ENCODE results near the gene ATP2B2.

GRCh38 chr3:10432156-10432845 is 73.1 kb downstream of the ATP2B2 start:
- TF ChIP-seq CTCF (IDR thresholded peaks at IDR 0.05) (no peak), EP300 (IDR thresholded peaks at IDR 0.05) (no peak), POLR2AphosphoS5 (IDR thresholded peaks at IDR 0.05) (no peak), POLR2A (IDR thresholded peaks at IDR 0.05) (no peak)
